ENCODE data around the gene FBXL16.

- TF ChIP-seq CTCF (IDR thresholded peaks at IDR 0.05; ENCODE audit: insufficient read depth, low read length) (no peak), GABPA (IDR thresholded peaks at IDR 0.05; ENCODE audit: low read depth) (no peak)
Observed at GRCh38 chr16:754656-755055, 49.1 kb upstream of the FBXL16 start.

Data from HL-60 (cell line).